ENCODE results near the gene ALLC.

Gene ALLC

DNA sequence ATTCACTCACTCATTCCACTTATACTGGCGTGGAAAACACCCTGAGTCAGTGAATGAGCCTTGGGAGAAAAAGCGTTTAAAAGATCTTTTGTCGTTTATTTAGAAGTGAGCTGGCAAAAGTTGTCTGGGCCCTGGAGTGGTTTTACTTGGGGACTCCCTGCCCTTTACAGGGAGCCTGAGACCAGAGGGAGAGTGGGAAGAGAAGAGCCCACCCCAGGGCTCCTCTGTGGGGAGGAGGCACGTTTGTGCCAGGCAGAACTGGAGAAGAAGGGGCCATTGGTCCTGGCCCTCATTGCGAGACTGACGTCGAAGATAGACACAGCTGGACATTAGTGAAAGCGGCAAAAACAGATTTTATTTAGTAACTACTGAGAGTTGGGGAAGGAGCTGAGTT is 71.1 kb downstream of the ALLC start:
- Histone ChIP-seq H3K4me3 (ENCODE audit: low read length, poor library complexity, severe bottlenecking) (no peak overlapping the region), H3K9ac (ENCODE audit: low read depth, low read length, poor library complexity, severe bottlenecking) (no peak overlapping the region), H4K20me1 (ENCODE audit: insufficient read depth, low read length, poor library complexity, severe bottlenecking) (no peaks in the 10 kb centered on the region), H3K79me2 (ENCODE audit: insufficient read depth, low read length) (no peaks in the 10 kb centered on the region), H3K4me1 (ENCODE audit: insufficient read depth, low read length, poor library complexity, severe bottlenecking) (no peaks in the 10 kb centered on the region), H3K9me3 (ENCODE audit: insufficient read depth, low read depth, low read length) (no peaks in the 10 kb centered on the region), H3F3A (ENCODE audit: low read depth) (no peaks in the 10 kb centered on the region), H3K27me3 (ENCODE audit: insufficient read depth, low read length, poor library complexity, severe bottlenecking) (no peaks in the 10 kb centered on the region), H3K4me2 (ENCODE audit: low read depth, low read length, poor library complexity, severe bottlenecking) (no peak overlapping the region), H3K9me2 (replicated peaks; ENCODE audit: low read depth, low read length) (no peaks in the 10 kb centered on the region), H3K36me3 (ENCODE audit: insufficient read depth, low read length) (no peaks in the 10 kb centered on the region), H2AFZ (ENCODE audit: low read length) (0 out of 2 replicates have a peak overlapping the region, but pooled peaks have one; percentile 95)
- TF ChIP-seq, protein P1, sequence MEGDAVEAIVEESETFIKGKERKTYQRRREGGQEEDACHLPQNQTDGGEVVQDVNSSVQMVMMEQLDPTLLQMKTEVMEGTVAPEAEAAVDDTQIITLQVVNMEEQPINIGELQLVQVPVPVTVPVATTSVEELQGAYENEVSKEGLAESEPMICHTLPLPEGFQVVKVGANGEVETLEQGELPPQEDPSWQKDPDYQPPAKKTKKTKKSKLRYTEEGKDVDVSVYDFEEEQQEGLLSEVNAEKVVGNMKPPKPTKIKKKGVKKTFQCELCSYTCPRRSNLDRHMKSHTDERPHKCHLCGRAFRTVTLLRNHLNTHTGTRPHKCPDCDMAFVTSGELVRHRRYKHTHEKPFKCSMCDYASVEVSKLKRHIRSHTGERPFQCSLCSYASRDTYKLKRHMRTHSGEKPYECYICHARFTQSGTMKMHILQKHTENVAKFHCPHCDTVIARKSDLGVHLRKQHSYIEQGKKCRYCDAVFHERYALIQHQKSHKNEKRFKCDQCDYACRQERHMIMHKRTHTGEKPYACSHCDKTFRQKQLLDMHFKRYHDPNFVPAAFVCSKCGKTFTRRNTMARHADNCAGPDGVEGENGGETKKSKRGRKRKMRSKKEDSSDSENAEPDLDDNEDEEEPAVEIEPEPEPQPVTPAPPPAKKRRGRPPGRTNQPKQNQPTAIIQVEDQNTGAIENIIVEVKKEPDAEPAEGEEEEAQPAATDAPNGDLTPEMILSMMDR (conservative IDR thresholded peaks at IDR 0.05; ENCODE audit: low read length): no peak
- no peak for TF ChIP-seq EZH2phosphoT487 (IDR thresholded peaks at IDR 0.05; ENCODE audit: borderline replicate concordance)

DNA sequence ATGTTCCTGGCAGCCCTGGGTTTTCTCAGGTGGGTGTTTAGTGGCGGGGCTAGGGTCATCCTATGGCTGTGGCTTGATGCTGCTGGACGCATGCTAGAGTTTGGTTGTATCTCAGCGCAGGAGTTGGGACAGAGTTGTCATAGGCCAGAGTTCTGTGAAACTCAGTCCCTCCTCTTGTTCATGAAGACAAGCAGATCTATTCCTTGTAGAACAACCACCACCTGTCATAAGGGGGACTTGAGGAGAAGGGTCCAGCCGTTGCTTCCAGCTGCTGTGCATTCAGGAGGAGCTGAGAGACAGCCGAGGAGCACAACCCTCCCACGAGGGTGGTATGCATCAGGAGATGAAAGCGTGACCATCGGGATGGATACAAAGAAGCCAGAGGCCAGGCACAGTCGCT is 71.8 kb downstream of the ALLC start:
- H3K9ac ChIP-seq (ENCODE audit: low read depth, low read length, poor library complexity, severe bottlenecking): no peak overlapping the region
- H3K27me3 ChIP-seq (ENCODE audit: insufficient read depth, low read length, poor library complexity, severe bottlenecking): no peaks in the 10 kb centered on the region
- no peaks in the 10 kb centered on the region for H3K9me3 ChIP-seq (ENCODE audit: insufficient read depth, low read depth, low read length)
- no peak overlapping the region for H3K4me2 ChIP-seq (ENCODE audit: low read depth, low read length, poor library complexity, severe bottlenecking)
- no peak overlapping the region for H2AFZ ChIP-seq (ENCODE audit: low read length)
- H3K4me1 ChIP-seq (ENCODE audit: insufficient read depth, low read length, poor library complexity, severe bottlenecking): no peaks in the 10 kb centered on the region
- no peak overlapping the region for H3K4me3 ChIP-seq (ENCODE audit: low read length, poor library complexity, severe bottlenecking)
- H3F3A ChIP-seq (ENCODE audit: low read depth): no peaks in the 10 kb centered on the region
- H3K9me2 ChIP-seq (replicated peaks; ENCODE audit: low read depth, low read length): no peaks in the 10 kb centered on the region
- H3K36me3 ChIP-seq (ENCODE audit: insufficient read depth, low read length): no peaks in the 10 kb centered on the region
- TF ChIP-seq, protein P1 (conservative IDR thresholded peaks at IDR 0.05; ENCODE audit: low read length): no peak
- no peak for TF ChIP-seq EZH2phosphoT487 (IDR thresholded peaks at IDR 0.05; ENCODE audit: borderline replicate concordance)
- no peaks in the 10 kb centered on the region for H4K20me1 ChIP-seq (ENCODE audit: insufficient read depth, low read length, poor library complexity, severe bottlenecking)
- no peaks in the 10 kb centered on the region for H3K79me2 ChIP-seq (ENCODE audit: insufficient read depth, low read length)

DNA sequence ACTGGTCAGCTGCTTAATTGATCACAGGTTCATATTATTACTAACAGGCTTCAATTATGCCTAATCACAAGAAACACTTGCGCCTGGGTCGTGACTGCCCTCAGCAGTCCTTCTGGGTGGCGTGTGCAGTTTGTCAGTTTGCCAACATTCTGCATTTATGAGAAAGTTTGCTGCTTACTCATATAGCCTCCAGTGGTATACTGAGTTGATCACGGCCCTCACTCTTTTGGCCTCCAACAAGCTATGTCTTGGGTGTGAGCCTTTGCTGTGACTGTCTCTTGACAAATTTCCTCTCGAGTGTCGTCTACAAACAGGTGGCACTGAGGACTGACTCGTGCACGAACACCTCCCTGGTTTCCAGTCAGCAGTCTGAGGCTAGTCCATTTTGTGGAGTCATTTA is 72.6 kb downstream of the ALLC start:
- H3K4me2 ChIP-seq (ENCODE audit: low read depth, low read length, poor library complexity, severe bottlenecking): no peak overlapping the region
- H3K9me3 ChIP-seq (ENCODE audit: insufficient read depth, low read depth, low read length): no peaks in the 10 kb centered on the region
- TF ChIP-seq, protein P1 (conservative IDR thresholded peaks at IDR 0.05; ENCODE audit: low read length): no peak
- TF ChIP-seq EZH2phosphoT487 (IDR thresholded peaks at IDR 0.05; ENCODE audit: borderline replicate concordance): no peak
- no peaks in the 10 kb centered on the region for H3K79me2 ChIP-seq (ENCODE audit: insufficient read depth, low read length)
- no peaks in the 10 kb centered on the region for H3K4me1 ChIP-seq (ENCODE audit: insufficient read depth, low read length, poor library complexity, severe bottlenecking)
- no peaks in the 10 kb centered on the region for H4K20me1 ChIP-seq (ENCODE audit: insufficient read depth, low read length, poor library complexity, severe bottlenecking)
- no peaks in the 10 kb centered on the region for H3K27me3 ChIP-seq (ENCODE audit: insufficient read depth, low read length, poor library complexity, severe bottlenecking)
- H3K9me2 ChIP-seq (replicated peaks; ENCODE audit: low read depth, low read length): no peaks in the 10 kb centered on the region
- H3K9ac ChIP-seq (ENCODE audit: low read depth, low read length, poor library complexity, severe bottlenecking): no peak overlapping the region
- H3K4me3 ChIP-seq (ENCODE audit: low read length, poor library complexity, severe bottlenecking): no peak overlapping the region
- H3F3A ChIP-seq (ENCODE audit: low read depth): no peaks in the 10 kb centered on the region
- H3K36me3 ChIP-seq (ENCODE audit: insufficient read depth, low read length): no peaks in the 10 kb centered on the region
- H2AFZ ChIP-seq (ENCODE audit: low read length): no peak overlapping the region

Data from Loucy (cell line).